Measurements from ENCODE around the gene ME1.
"Not testable (repeated sequence)": the region's sequence is repeated elsewhere in the genome, so short reads cannot be mapped to it uniquely, and the experiment has no call there.

ME1 gene

DNA sequence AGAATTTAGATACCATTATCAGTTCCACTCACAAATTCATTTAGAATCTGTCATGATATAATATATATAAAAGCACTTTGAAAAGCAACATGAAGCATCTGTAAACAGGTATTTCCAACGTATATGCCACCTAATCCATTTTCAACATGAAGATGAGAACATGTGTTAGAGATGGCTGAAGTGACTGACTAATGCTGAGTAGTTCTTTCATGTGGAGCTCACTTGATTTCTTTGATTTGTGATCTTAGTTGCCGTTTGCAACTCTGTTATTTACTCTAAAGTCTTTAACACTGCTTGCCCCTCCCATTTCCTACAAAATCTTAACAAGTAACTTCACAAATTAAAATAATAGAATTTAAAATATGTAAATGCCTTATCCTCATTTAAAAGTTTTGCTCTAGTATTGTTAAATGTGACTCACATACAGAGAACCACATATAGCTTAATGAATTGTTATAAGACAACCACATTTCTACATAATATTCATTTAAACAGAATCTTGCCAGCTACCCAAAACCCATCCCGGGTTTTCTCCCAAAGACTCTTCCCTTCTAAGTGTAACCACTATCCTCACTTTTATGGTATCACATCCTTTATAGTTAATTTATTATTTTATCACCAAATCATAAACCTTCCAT is 78.3 kb downstream of the ME1 start:
- no peak for DNase-seq

DNA sequence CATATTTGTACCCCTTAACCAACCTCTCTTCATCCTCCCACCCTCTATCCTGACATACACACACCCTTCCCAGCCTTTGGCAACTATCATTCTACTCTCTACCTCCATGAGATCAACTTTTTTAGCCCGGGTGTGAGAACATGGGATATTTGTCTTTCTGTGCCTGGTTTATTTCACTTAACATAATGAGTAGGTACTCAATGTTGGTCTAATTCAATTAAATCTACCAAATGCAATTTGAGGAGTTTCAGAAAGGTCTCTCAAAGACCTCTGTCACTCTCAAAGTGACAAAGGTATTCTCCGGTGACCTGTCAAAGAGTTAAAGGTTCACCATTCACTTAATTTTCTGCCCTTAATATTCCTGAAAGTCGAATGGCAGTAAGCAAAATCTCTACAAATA is 87.7 kb downstream of the ME1 start:
- DNase-seq, result no peak

DNA sequence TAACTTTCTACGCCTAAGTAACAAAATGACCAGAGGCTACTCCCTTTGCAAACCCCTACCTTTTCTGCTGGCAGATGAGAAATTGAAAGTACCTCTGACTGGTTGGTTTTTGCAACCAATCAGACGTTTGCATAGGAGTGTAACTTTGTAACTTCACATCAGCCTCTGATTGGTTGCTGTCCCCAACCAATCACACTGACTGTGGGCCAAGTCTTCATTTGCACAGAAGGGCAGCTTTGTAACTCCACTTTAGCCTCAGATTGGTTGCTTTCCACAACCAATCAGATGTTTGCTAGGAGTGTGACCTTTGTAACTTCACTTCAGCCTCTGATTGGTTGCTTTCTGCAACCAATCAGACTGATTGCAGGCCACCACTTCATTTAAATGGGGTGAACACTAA is 89.1 kb downstream of the ME1 start:
- no peak for DNase-seq

DNA sequence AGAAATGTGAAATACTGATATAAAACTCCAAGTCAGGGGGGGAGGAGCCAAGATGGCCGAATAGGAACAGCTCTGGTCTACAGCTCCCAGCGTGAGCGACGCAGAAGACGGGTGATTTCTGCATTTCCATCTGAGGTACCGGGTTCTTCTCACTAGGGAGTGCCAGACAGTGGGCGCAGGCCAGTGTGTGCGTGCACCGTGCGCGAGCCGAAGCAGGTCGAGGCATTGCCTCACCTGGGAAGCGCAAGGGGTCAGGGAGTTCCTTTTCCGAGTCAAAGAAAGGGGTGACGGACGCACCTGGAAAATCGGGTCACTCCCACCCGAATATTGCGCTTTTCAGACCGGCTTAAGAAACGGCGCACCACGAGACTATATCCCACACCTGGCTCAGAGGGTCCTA is 96.9 kb downstream of the ME1 start:
- DNase-seq, result not testable (repeated sequence)

DNA sequence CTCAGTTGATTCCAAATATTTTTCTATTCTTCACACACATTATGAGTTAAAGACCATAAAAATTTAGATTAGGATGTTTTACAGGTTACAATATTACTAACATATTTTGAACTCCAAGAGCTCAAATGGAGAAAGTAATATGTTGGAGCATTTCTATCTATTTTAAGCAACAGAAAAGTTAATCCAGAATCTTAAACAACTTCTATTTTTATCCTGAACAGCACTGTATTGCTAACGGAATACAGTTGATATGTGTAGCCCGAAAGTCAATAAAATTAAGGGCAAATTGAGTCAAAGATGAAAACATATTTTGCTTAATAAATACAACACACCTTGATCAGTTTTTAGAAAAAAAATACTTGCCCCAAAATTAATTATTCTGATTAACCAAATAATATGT is 97.4 kb downstream of the ME1 start:
- no peak for DNase-seq

DNA sequence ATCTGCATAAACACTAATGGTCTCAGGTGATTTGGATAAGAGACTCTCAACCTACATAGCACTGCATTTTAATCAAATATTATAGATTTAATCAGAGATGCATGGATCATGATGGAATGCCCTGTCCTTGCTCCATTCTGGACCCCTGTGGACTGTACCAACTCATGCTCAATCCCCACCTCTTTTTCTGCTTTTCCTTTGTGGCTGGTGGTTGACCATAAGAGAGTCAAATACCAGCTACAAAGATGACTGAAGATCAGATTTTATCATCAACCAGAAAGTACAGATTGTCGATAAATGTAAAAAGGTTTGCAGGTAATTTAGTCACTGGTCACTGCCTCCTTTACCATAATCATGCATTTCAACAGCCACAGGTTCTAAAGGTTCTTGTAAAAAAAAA is 116.2 kb downstream of the ME1 start:
- no peak for DNase-seq

DNA sequence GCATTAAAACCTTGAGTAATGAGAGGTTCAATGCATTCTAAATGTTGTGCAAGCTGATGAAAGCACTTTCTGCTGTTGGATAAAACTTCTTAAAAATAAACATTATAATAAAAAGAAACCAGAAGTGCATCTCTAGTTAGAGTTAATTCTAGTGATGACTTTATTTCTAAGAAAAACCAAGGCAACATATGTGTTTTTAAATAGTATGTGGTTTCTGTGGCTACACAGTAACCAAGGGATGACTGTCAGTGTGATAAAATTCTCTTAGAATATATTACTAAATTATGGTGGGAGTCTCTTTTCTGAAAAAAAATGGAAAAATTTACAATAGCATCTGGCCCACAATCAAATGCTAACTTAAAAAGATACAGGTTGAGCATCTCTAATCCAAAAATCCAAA is 117.0 kb downstream of the ME1 start:
- no peak for DNase-seq

DNA sequence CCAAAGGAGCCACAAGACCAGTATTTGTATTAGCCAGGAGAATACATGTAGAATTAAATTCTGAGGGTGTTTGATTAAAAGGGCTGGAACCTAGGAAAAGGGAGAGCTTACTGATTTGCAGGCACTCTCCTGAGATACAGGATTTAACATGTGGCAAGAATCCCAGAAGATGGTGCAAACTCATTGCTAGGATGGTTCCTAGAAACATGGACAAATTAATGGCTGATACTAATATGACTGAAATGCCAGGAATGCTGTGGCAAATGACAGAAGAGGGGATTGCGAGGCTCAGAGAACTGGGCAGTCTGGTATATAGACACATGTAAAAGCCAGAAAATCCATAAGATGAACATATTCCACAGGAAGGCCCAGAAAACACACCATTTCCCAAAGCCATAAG is 119.6 kb downstream of the ME1 start:
- no peak for DNase-seq

DNA sequence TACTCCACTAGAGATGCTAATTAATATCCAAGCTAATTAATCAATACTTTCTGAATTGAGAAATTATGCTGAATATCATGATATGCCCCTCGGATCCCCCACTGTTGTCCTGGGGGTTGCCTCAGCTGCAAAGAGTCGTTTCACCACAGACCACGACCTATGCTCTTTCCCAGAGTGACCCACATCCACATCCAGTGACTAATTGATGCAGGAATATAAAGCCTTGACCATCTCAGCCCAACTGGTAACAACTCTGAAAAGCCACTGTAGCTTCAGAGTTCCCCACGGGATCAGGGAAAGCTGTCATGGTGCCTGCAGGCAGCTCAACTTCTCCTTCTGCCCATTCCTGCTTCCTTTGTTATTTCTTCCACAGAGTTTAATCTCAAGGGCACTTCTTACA is 120.8 kb downstream of the ME1 start:
- DNase-seq, result no peak

DNA sequence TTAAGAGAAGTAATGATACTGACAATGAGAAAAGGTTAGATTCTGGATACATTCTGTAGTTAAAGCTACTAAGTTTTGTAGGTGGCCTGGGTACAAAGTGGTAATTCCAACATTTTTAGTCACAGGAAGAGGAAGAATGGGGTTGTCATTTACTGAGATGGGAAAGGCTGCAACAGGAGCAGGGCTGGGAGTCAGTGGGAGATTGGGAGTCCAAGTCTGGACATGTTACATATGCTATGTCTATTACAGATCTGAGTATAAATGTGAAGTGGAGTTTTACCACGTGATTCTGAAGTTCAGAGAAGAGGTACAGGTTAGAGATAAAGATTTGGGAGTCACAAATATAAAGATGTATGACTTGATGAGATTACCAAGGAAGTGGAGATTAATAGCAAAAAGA is 121.5 kb downstream of the ME1 start:
- DNase-seq, result no peak

DNA sequence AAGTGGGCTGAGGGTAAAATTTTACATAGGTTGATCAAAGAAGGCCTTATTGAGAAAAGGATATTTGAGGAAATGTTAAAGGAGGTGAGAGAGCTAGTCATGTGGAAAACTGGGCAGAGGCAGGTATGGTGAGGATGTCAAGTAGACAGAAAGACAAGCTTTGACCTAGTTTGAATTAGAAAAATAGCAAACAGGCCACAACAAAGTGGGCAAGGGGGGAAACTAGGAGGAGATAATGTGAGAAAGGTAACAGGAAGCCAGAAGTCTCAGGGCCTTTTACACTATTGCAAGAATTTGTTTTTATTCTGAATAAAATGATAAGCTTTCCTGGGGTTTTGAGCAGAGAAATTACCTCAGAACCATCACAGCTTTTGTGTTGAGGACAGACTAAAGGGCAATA is 122.0 kb downstream of the ME1 start:
- no peak for DNase-seq

DNA sequence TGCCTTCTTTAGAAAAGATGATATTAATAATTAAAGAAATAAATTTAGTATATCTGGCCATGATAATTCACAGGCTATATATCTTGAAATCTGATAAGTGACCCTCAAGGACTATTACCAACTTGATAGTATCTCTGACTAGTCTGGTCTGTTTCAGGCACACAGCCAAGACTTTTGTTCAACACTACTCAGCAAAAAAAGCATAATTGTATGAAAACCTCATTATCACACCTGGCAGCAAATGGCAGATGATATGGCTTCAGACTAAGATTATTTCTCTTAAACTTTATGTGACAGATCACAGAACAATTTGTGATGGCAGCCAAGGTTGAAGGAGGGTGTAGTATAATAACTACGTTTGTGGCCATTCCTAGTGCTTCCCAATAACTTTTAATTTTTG is 123.0 kb downstream of the ME1 start:
- DNase-seq, result no peak

DNA sequence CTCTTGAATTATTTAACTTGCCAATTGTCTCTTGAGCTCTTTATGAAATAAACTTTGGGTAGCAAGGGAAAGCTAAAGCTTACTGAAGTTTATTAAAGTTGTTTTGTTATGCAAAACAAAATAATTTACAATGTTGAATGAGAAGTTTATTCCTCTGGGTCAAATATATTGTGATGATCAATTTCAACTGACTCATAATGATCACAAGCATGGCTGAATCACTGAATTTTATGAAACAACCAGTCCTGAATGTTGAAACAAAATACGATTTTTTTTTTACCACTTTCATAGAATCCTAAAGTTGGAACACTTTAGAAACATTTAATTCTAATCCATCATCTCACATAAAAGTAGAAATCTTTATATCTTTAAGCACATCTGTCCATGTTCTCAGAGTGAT is 127.4 kb downstream of the ME1 start:
- no peak for DNase-seq

DNA sequence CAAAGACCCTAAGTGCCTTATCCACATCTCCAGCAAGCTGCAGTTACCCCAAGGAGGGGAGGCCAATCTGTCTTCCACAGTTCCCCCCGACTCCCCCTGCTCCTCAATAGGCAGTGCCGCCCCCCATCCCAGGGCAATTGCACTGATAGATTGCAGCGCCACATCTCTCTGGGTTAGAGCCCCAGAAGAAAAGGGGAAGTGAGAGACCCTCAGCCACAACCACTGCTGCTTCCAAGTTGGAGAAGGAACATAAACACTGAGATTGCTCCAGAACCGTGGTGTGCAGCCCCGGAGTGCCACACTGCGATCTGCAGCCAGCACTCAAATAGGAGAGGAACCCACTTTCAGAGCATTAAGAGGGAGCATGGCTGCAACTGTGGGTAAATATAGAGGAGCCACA is 136.2 kb downstream of the ME1 start:
- no peak for DNase-seq

DNA sequence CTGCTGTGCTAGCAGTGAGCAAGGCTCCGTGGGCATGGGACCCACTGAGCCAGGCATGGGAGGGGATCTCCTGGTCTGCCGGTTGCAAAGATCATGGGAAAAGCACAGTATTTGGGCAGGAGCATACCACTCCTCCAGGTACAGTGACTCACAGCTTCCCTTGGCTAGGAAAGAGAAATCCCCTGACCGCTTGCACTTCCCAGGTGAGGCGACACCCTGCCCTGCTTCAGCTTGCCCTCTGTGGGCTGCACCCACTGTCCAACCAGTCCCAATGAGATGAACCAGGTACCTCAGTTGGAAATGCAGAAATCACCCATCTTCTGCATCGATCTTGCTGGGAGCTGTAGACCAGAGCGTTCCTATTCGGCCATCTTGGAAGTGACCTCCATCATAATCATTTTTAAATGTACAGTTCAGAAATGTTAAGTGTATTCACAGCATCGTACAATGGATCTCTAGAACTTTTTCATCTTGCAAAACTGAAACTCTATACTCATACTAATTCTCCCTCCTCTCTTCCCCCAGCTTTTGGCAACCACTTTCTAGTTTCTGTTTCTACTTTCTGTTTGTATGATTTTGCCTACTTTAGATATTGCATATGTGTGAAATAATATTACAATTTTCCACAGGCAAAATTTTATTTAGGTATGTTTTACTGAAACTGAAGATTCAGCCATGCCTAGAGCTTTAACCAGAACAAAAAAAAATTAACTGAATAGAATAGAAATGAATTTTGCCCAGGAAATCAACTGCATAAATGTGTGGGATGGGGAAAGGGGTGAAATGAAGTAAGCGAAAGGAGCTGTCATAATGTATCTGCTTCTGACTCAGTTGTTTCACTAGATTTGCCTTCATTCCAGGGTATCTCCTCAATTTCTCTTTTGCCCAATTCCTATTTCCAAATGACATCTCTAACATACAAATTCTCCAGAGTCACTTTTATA is 137.7 kb downstream of the ME1 start:
- no peak for DNase-seq

DNA sequence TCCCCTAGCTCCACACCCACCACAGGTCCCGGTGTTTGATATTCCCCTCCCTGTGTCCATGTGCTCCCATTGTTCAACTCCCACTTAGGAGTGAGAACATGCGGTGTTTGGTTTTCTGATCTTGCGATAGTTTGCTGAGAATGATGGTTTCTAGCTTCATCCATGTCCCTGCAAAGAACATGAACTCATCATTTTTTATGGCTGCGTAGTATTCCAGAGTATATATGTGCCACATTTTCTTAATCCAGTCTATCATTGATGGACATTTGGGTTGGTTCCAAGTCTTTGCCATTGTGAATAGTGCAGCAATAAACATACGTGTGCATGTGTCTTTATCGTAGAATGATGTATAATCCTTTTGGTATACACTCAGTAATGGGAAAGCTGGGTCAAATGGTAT is 143.6 kb downstream of the ME1 start:
- DNase-seq, result not testable (repeated sequence)

DNA sequence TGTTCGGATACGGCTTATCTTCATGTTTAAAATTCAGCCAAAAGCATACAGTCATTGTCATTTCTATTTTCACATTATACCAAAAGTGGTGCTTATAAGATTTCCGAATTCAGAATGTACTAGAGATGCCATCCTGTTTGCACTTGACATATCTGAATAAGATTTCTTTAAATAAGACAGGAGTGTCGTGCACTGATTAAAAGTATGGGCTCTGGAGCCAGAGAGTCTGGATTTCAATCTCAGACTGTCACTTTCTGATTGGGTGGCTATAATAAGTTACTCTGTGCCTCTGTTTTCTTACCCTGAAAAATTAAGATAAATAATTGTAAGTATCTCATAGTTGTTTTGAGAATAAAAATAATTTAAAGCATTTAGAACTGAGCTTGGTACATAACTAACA is 144.9 kb downstream of the ME1 start:
- DNase-seq, result no peak

DNA sequence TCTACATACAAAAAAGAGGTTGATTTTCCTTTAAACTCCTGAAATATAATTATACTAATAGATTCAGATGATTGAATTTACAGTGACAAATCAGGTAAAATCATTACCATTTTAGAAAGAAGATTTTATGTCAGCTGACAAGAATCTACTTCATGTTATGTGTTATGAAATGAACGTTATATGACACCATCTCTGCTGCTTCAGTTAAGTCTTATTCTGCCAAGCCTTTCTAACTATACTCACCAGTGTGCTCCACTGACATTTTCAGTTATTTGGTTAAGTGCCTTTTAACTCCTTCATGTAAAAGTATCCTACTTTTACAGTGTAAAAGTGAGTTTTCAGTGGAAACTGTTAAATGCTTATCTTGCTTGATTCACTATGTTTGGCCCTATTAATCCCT is 157.3 kb downstream of the ME1 start:
- DNase-seq, result no peak

DNA sequence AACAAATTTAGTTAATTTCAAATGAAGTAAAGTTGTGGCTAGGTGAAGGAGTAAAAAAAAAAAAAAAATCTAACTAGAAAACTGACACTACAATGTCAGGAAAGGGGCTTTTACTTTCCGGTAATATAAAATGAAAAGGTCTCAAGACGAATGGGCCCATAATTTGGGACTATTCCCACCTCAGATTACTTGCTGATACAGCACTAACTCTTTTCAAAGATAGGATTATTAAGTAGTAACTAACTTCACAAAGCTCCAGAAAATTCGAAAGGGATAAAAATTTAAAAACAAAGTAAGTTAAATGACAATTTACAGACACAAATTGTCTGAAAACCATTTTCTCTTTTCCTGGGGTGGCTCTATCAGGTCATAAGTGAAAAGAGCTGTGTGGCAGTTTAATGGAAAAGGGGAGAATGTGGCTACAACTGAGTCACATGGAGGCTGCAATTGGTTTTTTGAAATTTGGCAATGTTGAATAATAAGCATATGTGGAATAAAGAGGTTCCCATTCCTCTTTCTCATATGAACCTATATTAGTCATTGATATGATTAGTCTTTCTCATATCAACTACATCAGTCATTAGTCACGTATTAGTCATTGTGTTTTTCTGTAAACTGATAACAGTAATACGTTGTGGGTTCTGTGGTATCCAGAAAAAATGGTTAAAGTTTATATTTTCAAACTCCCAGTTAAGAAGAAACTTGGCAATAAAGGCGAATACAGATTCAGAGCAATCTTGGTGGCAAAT is 159.7 kb downstream of the ME1 start:
- DNase-seq, result no peak

DNA sequence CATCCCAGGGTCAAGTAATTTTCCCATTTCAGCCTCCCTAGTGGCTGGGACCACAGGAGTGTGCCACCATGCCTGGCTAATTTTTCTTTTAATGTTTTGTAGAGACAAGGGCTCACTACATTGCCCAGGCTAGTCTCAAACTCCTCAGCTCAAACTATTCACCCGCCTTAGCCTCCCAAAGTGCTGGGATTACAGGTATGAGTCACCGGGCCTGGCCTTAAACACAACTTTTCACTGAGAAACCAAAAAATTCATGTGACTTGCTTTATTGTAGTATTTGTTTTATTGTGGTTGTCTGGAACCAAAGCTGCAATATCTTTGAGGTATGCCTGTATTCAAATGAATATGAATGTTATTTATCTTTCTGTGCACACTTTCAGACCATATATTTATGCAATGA is 165.5 kb downstream of the ME1 start:
- DNase-seq, result no peak

DNA sequence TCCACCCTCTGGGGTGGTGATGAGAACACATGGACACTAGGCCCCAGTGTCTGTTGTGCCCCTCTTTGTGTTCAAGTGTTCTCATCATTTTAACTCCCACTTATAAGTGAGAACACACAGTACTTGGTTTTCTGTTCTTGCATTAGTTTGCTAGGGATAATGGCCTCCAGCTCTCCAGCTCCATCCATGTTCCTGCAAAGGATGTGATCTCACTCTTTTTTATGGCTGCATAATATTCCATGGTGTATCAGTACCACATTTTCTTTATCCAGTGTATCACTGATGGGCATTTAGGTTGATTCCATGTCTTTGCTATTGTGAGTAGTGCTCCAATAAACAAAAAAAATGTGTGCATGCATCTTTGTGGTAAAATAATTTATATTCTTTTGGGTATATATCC is 170.3 kb downstream of the ME1 start:
- no peak for DNase-seq

DNA sequence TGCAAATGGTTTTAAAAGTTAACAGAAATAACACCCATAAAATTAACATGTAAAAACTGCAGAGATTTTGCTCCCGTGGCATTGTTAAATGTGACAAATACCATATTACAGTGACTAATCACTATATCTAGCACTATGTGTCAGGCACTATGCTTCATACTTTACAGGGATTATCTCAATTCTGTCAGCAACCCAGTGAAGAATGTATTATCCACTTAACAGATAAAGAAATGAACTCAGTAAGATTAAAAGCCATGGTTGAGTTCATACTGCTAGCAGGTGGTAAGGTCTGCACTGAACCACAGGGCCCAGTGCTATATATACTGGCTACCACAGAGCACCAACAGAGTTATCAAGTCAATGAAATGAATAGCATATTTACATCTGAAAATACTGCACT is 172.3 kb downstream of the ME1 start:
- no peak for DNase-seq

DNA sequence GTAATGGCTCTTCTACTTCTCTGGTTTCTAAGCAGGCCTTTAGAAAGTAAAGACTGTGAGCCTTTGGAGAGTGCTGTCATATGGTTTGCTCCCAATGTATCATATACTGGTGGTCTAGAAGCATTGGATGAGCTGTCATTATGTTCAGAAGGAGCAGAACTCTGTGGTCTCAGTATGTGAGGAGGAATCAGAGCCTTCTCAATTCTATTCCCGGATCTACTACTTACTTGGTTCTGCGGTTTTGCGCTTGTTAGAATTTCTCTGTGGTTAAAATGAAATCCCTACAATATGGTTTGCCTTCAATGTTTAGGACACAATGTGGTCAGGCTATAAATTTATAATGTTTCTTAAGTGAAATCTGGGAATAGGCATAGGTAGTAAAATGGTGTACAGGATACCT is 173.1 kb downstream of the ME1 start:
- DNase-seq, result no peak

DNA sequence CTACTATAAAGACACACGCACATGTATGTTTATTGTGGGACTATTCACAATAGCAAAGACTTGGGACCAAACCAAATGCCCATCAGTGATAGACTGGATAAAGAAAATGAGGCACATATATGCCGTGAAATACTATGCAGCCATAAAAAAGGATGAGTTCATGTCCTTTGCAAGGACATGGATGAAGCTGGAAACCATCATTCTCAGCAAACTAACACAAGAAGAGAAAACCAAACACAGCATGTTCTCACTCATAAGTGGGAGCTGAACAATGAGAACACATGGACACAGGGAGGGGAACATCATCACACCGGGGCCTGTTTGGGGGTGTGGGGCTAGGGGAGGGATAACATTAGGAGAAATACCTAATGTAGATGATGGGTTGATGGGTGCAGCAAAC is 174.1 kb downstream of the ME1 start:
- not testable (repeated sequence) for DNase-seq
